HG03432 (cell line): ENCODE measurements around the gene GNB3.
"Not testable (repeated sequence)": the region's sequence is repeated elsewhere in the genome, so short reads cannot be mapped to it uniquely, and the experiment has no call there.

Source experiments
- ATAC-seq: cut with Tn5 transposase; IDR thresholded peaks from one replicate; pipeline ENCODE4 v1.9.1; 2021; ENCODE audit warnings: mild to moderate bottlenecking, moderate library complexity; ENCODE audit not compliant: unreplicated experiment

Gene GNB3

GRCh38 chr12:6858799-6859198 lies 18.1 kb downstream of the GNB3 start:
- no peak for ATAC-seq

GRCh38 chr12:6860116-6860515 lies 19.4 kb downstream of the GNB3 start:
- no peak for ATAC-seq

- no peak for ATAC-seq
These were observed 20.2 kb downstream of the GNB3 start for GRCh38 chr12:6860942-6861341.

- no peak for ATAC-seq
These were observed 20.7 kb downstream of the GNB3 start for GRCh38 chr12:6861391-6861790.

GRCh38 chr12:6863033-6863432 lies 22.3 kb downstream of the GNB3 start:
- no peak for ATAC-seq

- no peak for ATAC-seq
These were observed 23.0 kb downstream of the GNB3 start for GRCh38 chr12:6863586-6864321.

GRCh38 chr12:6865307-6865706 lies 24.6 kb downstream of the GNB3 start:
- ATAC-seq = not testable (repeated sequence)

- ATAC-seq = no peak
These were observed 25.6 kb downstream of the GNB3 start for GRCh38 chr12:6866163-6866919.

GRCh38 chr12:6866920-6867412 lies 26.2 kb downstream of the GNB3 start:
- peak; percentile 13 for ATAC-seq

GRCh38 chr12:6867413-6868210 lies 26.9 kb downstream of the GNB3 start, which contains the start of gene TPI1:
Gene TPI1, plus strand, starts transcription at chr12:6867531. Its CDS starts 36 bp downstream, at chr12:6867567.
- ATAC-seq = peak; percentile 62

- no peak for ATAC-seq
These were observed 27.7 kb downstream of the GNB3 start for GRCh38 chr12:6868211-6869048.

- no peak for ATAC-seq
These were observed 28.6 kb downstream of the GNB3 start for GRCh38 chr12:6869049-6870021.

GRCh38 chr12:6870304-6870703 lies 29.6 kb downstream of the GNB3 start:
- ATAC-seq = not testable (repeated sequence)

- ATAC-seq = no peak
These were observed 30.6 kb downstream of the GNB3 start for GRCh38 chr12:6871052-6871957.

GRCh38 chr12:6872073-6873048 lies 31.6 kb downstream of the GNB3 start:
- ATAC-seq = peak; percentile 36

- ATAC-seq = peak; percentile 73
These were observed 32.6 kb downstream of the GNB3 start, which contains the start of gene SPSB2 for GRCh38 chr12:6873094-6874014. Gene SPSB2, minus strand, starts transcription at chr12:6873303. Its CDS starts 402 bp downstream, at chr12:6872901.
